GM19240 (cell line): ENCODE data around the gene DDA1.
A peak's percentile ranks its signal among the peaks of the same experiment; 100 is the strongest.
"Not testable (repeated sequence)": the region's sequence is repeated elsewhere in the genome, so short reads cannot be mapped to it uniquely, and the experiment has no call there.

ENCODE experiments used
- DNase-seq: peaks from one replicate; pipeline ENCODE4 v3.0.0; 2011; ENCODE audit warnings: low spot score; ENCODE audit not compliant: insufficient read length

Gene DDA1

GRCh38 chr19:17341386-17341785, 32.0 kb downstream of the DDA1 start:
- no peak for DNase-seq

DNA sequence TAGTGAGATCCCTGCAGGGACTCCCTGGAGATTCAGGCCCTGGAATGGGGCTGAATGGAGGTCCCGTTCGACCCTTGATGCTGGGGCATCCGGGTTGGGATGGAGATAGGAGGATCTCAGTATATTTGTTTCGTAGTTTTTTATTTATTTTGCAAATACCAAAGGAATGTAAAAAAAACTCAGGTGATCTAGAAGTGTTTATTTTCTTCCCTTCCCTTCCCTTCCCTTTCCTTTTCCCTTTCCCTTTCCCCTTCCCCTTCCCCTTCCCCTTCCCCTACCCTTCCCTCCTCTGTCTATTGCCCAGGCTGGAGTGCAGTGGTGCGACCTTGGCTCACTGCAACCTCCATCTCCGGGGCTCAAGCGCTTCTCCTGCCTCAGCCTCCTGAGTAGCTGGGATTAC, 32.5 kb downstream of the DDA1 start:
- DNase-seq = no peak

- peak; percentile 85 for DNase-seq
Observed at GRCh38 chr19:17346109-17346671, 36.8 kb downstream of the DDA1 start.

DNA sequence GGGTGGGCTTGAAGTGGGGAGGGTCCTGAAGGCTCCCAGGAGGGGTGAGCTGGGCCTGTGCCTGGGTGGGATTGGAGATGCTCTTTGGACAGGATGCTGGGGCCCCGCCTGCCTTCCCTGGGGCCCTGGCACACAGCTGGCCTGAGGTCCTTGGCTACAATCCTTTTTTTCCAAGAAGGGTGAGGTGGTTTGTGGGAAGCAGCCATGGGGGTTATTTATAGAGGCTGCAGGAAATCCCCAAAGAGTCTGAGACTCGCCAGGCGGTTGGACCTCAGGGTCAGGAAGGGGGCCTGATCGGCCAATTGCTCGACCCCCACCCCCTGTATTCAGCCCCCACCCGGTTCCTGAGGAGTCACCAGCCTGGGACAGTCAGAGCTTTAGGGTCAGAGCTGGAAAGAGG, 38.0 kb downstream of the DDA1 start:
- no peak for DNase-seq

- DNase-seq = no peak
Observed at GRCh38 chr19:17347877-17348276, 38.5 kb downstream of the DDA1 start.

DNA sequence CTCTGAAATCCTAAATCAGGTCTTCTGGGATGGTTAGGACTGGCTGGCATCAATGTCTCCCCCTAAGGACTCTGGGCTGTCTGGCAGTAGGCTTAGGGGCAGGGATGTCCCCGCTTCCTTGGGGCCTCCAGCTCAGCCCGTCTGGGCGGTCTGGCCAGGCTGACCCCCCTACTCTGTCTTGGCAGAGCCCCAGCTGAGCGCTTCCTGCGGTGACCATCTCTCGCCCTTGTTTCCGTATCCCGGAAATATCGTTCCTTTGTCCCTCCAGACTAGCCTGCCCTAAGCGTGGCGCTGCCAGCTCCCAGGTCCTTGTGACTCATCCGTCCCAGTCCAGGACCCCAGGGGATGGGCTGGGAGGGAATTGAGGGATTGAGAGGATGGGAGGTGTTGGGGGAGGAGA, 39.3 kb downstream of the DDA1 start:
- no peak for DNase-seq

DNA sequence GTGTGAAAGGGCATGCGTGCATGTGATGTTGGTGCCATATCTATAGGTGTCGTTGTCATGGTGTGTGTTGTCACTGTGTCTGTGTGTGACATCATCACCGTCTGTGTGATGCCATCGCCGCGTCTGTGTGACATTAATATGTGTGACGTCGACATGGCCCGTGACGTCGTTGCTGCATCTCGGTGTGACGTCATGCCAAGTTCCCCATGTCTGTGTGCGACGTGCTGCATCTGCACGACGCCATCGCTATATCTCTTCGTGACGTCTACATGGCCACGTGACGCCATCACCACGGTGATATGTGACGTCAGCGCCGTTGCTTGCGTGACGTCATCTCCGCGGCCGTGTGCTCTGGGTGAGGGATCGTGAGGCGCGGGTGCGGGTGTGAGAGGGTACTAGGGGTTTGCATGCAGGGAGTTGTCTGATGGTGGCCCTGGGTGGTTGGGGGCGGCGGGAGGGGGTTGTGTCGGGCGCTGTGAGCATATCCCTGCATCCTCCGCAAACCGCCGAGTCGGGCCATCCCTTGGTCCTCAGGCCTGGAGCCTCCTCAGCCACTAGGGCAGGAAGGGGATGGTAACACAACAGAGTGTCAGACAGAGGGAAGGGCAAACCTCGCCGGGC, 42.6 kb downstream of the DDA1 start:
- no peak for DNase-seq

- DNase-seq = no peak
Observed at GRCh38 chr19:17352608-17353280, 43.4 kb downstream of the DDA1 start.

DNA sequence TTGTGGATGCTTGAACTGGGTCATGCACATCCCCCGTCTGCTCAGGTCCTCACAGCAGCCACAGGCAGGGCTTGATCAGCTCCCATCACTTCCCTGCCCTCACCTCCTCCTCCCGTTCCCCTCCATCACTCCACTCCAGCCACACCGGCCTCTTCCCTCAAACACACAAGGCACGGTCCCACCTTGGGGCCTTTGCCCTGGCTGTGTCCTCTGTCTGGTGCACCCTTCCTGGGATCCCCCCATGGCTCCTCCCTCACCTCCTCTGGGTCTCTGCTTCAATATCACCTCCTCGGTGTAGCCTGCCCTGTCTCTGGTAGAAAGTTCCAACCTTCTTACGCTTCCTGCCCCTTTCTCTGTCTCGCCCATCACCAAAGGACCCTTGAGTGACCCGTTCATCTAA, 44.0 kb downstream of the DDA1 start:
- DNase-seq = no peak

DNA sequence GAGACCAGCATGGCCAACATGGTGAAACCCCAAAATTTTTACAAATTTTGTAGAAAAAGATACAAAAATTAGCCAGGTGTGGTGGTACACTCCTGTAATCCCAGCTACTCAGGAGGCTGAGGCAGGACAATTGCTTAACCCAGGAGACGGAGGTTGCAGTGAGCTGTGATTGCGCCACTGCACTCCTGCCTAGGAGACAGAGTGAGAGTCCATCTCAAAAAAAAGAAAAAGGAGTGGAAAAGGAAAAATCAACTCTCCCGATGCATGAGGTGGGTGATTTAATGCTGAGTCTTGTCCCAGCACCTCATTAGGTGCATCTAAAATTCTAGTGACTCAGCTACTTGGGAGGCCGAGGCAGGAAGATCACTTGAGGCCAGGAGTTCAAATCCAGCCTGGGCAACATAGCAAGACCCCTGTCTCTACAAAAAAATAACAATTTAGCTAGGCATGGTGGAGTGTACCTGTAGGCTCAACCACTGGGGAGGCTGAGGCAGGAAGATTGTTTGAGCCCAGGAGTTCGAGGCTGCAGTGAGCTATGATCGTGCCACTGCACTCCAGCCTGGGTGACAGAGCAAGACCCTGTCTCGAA, 47.8 kb downstream of the DDA1 start:
- DNase-seq = no peak

GRCh38 chr19:17357724-17358123, 48.4 kb downstream of the DDA1 start:
- no peak for DNase-seq

- DNase-seq = no peak
Observed at GRCh38 chr19:17358395-17358794, 49.0 kb downstream of the DDA1 start.

GRCh38 chr19:17359905-17360800, 50.8 kb downstream of the DDA1 start:
- DNase-seq = no peak

GRCh38 chr19:17363852-17364605, 54.7 kb downstream of the DDA1 start:
- DNase-seq = not testable (repeated sequence)

DNA sequence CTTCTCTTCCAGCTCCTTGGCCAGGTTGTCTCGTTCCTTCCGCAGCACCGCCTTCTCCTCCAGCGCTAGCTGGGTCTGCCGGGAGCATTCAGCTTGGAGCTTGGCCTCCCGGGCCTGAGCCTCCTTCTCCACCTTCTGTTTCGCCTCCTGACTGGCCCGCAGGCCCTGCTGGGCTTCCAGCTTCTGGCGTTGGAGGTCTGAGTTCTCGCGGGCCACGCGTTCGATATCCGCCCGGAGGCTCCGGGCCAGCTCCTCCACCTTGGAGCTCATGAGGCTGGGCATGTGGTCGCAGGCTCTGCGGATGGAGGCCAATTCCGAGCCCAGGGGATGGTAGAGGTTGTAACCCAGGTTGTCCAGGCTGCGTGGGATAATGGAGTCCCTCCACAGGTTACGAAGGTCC, 56.0 kb downstream of the DDA1 start:
- DNase-seq = no peak

DNA sequence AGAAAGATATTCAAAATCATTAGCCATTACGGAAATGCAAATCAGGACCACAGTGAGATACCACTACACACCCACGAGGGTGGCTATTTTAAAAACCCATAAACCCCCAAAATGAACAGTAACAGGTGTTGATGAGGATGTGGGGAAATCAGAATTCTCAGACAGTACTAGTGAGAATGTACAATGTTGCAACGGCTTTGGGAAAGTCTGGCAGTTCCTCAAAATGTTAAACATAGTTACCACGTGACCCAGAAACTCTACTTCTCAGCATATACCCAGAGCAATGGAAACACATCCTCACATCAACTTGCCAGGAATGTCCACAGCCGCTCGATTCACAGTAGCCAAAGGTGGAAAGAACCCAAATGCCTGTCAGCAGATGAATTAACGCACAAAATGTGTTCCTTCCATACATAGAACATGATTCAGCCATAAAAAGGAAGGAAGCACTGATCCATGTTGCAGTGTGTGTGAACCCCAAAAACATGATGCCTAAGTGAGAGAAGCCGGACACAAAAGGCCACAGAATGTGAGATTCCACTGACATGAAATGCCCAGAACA, 60.7 kb downstream of the DDA1 start:
- no peak for DNase-seq
